Measurements from ENCODE around the gene CFAP74.
"Not testable (repeated sequence)": the region's sequence is repeated elsewhere in the genome, so short reads cannot be mapped to it uniquely, and the experiment has no call there.

The CFAP74 gene

DNA sequence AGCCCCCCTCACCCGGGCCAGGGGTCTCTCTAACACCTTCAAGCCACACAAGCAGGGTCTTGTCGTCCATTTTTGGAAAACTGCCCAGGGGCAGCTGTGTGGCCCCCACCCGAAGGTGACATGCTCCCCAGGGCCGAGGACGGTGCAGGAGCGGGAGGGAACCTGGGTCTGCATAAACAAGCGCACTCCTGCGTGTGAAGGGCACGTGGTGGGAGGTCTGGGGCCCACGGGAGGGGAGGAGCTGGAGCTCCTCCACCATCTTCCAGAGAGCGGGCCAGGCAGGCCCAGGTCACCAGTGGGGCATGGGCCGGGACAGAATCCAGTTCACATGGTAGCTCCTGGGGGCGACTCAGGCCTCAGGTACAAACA is 16.5 kb downstream of the CFAP74 start:
- no peak for DNase-seq (ENCODE audit: low read depth in 3 of 3, low spot score in 1 of 3)

DNA sequence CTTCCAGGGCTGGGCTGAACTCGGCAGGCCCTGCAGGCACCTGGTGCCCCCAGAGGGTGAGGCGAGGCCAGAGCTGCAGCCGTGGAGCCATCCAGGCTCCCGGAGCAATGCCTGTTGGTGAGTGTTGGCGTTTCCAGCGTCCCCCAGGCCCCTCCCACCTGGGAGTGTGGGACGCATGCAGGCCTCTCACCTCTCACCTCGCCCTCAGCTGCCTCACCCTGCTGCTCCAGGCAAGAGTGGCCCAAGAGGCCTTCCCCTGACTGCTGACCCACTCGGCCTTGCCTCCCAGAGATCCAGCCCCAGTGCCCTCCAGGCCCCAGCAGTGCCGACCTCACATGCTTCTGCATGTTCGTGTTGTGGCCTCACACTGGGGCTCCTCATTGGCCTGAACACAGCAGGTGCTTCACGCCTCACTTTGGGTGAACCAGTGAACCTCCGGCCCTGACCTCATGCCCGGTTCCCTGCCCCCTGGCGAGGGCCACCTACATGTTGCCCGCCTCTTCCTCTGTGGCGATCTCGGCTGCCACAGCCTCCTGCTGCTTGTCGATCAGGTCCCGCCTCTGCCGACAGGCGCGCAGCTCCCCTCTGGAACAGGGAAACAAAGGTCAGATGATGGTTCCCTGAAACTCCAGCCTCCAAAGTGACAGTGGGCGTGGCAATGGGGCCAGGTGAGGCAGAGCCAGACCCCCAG is 17.0 kb downstream of the CFAP74 start:
- DNase-seq (ENCODE audit: low read depth in 3 of 3, low spot score in 1 of 3), result no peak

DNA sequence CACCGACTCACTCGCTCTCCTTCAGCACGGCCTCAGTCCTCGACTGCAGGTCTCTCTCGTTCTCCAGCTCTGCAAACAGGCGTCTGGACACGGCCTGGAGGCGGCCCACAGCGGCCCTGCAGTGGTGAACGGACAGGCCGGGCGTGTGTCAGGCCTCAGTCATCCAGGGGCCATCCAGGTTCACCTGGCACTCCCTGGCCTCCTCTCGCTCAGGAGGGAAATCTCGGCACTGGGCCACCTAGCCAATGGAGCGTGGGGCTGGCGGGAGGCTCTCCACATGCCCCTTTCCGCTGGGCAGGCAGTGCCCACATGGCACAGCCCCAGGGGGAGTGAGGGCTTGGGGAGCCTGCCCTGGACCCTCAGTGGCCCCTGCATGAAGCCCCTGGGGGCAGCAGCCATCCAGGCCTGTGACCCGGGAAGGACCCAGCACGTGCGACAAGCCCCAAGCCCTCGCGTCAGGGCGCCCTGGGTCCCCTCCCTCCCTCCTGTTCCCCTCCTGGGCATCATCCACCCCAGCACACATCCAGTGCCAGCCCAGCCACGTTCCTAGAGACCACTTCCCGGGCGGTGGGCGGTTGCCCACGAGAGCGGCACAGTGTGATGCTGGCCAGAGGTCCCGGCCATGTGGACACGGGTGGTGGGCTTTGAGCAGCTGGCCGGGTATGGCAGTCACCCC is 18.1 kb downstream of the CFAP74 start:
- no peak for DNase-seq (ENCODE audit: low read depth in 3 of 3, low spot score in 1 of 3)

DNA sequence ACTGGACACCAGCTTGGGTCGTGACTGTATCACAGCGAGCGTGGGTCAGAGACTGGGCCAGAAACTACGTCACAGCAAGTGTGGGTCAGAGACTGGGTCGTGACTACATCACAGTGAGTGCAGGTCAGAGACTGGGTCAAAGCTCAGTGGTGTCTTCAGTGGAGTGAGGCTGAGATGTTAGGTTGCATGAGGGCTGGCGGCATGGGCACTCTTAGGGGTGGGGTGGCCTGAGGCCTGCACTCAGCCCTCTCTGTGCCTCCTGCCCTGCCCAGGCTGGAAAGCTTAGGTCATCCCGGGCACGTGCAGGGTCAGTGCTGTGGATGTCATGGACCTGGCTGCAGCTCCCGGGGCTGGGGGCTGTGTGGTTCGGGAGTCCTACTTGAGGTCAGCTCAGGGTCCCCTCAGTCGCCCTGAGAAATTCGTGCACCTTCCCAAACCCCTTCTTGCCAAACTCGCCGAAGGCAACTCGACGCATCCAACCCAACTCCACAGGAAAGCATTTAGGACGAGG is 19.0 kb downstream of the CFAP74 start:
- no peak for DNase-seq (ENCODE audit: low read depth in 3 of 3, low spot score in 1 of 3)

DNA sequence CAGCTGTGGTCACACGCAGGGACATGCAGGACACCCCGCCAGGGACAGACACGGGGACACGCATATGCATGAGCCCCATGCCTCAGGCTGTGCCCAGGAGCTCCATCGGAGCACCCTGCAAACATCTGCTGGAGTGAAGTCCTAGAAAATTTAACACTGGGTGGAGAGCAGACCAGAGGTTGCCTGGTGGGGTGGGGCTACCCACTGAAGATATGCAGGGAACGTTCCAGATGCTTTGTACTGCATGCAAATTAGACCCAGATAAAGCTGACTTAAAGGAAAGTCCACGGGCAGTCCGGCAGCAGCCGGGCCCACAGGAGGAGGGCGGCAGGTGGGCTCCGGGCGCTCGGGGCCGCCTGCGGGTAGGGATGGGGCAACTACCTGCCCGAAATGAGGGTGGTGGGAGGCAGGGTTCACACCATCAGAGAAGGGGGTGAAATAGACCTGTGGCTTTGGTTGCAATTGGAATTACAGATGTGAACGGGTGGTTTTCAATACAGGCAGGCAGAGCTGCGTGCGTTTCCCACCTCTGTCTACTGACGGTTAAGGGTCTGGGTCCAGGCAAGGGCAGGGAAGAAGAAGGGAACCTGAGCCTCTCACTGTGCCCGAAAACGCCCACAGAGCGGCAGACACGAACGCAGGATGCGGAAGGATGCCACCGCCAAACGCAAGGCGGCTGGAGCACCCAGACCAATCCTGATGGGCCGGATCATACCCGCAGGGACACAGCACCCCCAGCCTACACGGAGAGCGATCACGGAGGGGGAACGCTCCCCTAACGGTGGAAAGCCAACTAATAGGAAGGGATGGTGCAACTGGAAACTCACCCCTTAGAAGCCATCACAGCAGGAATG is 21.0 kb downstream of the CFAP74 start:
- DNase-seq (ENCODE audit: low read depth in 3 of 3, low spot score in 1 of 3), result no peak

DNA sequence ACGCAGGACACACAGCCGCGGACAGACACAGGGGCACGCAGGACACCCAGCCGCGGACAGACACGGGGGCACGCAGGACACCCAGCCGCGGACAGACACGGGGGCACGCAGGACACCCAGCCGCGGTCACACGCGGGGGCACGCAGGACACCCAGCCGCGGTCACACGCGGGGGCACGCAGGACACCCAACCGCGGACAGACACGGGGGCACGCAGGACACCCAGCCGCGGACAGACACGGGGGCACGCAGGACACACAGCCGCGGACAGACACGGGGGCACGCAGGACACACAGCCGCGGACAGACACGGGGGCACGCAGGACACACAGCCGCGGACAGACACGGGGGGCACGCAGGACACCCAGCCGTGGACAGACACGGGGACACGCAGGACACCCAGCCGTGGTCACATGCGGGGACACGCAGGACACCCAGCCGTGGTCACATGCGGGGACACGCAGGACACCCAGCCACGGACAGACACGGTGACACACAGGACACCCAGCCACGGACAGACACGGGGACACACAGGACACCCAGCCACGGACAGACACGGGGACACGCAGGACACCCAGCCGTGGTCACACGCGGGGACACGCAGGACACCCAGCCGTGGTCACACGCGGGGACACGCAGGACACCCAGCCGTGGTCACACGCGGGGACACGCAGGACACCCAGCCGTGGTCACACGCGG is 21.8 kb downstream of the CFAP74 start:
- not testable (repeated sequence) for DNase-seq (ENCODE audit: low read depth in 3 of 3, low spot score in 1 of 3)

DNA sequence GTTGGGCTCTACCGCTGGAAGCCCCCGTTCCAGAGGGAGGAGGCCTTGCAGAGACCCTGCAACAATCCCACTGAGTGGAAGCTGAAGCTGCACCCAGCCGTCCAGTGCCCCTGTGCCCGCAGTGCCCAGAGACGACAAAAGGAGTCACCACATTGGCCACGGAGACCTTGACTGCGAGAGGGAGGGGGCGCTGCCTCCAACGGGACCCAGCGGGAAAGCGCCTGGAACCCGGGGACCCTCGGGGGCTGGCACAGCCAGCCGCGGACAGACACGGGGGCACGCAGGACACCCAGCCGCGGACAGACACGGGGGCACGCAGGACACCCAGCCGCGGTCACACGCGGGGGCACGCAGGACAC is 22.5 kb downstream of the CFAP74 start:
- no peak for DNase-seq (ENCODE audit: low read depth in 3 of 3, low spot score in 1 of 3)

DNA sequence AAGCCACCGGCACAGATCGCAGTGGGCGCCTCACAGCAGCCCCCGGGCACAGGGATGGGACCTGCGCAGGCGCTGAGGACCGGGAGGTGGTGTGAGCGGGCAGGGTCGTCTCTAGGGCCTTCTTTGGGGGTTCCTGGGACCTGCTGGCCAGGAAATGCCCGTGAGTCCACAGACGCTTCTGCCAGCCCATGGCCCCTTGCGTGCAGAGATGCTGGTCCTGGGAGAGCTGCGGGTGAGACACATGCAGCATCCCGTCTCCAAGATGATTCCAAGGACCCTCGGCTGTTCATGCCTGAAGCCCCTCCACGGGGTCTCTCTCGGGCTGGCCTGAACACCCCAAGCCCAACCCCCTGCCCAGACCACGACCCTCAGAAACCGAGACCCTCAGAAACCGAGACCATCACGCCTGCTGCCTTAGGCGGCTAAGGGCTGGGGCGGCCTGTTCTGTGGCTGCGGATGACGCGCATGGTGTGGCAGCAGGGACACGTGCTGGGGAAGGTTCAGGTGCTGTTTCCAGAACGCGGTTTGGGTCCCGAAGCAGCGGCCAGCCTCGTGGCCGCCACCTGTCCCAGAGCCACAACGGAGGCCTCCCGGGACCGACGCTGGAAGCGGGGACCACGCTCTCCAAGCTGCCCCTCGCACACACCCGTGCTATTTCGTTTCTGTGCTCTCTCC is 23.0 kb downstream of the CFAP74 start:
- DNase-seq (ENCODE audit: low read depth in 3 of 3, low spot score in 1 of 3), result no peak

DNA sequence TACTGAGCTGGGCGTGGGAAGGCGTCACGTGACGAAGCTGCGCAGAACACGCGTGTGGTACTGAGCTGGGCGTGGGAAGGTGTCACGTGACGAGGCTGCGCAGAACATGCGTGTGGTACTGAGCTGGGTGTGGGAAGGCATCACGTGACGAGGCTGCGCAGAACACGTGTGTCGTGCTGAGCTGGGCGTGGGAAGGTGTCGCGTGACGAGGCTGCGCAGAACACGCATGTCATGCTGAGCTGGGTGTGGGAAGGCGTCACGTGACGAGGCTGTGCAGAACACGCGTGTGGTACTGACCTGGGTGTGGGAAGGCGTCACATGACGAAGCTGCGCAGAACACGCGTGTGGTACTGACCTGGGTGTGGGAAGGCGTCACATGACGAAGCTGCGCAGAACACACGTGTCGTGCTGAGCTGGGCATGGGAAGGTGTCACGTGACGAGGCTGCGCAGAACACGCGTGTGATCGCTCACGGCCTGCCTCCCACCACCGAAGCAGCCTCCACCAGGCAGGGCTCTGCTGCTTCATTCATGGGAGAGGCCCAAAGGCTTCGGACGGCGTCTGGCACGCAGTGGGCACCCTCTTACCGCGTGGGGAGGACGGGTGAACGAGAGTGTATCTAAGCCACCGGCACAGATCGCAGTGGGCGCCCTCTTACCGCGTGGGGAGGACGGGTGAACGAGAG is 24.0 kb downstream of the CFAP74 start:
- DNase-seq (ENCODE audit: low read depth in 3 of 3, low spot score in 1 of 3), result no peak

DNA sequence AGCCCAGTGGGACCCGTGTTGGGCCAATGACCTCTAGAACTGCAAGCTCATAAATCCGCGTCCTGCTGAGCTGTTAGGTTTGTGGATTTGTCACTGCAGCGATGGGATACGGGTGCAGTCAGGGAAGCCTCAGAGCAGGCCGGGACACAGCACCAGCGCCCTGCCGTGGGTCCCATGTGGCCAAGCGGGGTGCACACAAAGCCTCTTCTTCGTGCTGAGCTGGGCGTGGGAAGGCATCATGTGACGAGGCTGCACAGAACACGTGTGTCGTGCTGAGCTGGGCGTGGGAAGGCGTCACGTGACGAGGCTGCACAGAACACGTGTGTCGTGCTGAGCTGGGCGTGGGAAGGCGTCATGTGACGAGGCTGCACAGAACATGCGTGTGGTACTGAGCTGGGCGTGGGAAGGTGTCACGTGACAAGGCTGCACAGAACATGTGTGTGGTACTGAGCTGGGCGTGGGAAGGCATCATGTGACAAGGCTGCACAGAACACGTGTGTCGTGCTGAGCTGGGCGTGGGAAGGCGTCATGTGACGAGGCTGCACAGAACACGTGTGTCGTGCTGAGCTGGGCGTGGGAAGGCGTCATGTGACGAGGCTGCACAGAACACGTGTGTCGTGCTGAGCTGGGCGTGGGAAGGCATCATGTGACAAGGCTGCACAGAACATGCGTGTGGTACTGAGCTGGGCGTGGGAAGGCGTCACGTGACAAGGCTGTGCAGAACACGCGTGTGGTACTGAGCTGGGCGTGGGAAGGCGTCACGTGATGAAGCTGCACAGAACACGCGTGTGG is 24.7 kb downstream of the CFAP74 start:
- not testable (repeated sequence) for DNase-seq (ENCODE audit: low read depth in 3 of 3, low spot score in 1 of 3)

DNA sequence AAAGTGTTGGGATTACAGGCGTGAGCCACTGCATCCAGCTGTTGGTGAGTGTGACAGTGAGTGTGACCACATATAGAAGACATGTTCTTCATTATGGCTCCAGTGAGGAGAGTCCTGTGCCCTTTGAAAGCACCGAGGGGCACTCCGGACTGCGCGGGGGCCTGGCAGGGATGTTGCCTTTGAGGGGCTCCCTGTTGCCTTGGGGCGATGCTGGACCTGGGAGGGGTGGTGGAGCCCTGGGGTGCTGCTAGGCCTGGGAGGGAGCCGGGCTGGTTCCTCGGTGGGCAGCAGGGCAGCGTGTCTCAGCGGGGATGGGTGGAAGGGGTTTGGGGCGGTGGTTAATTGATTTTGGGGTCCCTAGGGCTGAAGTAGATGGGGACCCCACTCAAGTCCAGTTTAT is 25.5 kb downstream of the CFAP74 start:
- no peak for DNase-seq (ENCODE audit: low read depth in 3 of 3, low spot score in 1 of 3)

DNA sequence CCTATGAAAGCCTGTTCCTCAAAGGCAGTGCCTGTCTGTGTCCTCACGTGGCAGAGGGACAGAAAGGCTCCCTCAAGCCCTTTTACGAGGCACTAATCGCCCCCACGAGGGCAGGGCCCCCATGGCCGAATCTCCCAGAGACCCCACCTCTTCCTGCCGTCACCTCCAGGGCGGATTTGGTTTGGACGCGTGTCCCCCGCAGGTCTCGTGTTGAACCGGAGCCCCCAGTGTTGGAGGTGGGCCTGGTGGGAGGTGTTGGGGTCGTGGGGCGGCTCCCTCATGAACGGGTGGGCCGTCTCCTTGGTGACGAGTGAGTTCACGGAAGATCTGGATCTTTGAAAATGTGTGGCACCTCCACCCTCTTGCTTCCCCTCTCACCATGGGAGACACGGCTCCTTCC is 27.6 kb downstream of the CFAP74 start:
- no peak for DNase-seq (ENCODE audit: low read depth in 3 of 3, low spot score in 1 of 3)

DNA sequence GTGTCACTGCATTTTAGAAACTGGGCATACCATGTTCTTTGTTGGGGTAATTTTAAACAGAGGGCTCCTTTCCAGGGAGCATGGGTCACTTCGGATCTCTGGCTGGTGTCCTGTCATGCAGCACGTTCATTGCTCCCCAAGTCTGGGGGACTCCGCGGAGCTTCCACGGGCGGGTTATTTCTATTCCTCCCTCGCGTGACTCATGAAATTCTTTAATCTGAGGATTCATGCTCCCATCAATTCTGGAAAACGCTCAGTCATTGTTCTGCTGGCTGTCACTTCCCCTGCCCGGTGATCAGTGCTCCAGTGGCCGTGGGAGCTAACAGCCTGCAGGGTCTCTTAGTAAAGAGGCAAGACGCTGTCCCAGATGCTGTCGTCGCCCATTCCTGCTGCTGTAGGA is 28.1 kb downstream of the CFAP74 start:
- no peak for DNase-seq (ENCODE audit: low read depth in 3 of 3, low spot score in 1 of 3)

DNA sequence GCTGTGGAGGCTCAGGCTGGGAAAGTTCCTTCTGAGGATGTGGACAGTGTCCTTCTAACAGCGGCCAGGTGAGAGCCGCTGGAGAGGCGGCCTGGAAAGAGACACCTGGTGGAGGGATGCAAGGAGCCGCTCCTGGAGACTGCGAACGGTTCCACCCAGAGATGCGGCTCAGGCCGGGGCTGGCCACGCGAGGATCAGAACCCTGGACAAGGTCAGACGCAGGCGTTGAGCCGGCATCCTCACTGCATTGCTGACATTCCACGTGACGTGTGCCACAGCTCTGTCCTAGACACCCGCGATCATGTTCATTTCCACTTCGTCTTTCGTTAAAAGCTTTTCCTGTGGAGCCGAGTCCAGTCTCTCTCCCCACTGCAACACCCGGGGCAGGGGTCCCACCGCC is 28.8 kb downstream of the CFAP74 start:
- no peak for DNase-seq (ENCODE audit: low read depth in 3 of 3, low spot score in 1 of 3)

DNA sequence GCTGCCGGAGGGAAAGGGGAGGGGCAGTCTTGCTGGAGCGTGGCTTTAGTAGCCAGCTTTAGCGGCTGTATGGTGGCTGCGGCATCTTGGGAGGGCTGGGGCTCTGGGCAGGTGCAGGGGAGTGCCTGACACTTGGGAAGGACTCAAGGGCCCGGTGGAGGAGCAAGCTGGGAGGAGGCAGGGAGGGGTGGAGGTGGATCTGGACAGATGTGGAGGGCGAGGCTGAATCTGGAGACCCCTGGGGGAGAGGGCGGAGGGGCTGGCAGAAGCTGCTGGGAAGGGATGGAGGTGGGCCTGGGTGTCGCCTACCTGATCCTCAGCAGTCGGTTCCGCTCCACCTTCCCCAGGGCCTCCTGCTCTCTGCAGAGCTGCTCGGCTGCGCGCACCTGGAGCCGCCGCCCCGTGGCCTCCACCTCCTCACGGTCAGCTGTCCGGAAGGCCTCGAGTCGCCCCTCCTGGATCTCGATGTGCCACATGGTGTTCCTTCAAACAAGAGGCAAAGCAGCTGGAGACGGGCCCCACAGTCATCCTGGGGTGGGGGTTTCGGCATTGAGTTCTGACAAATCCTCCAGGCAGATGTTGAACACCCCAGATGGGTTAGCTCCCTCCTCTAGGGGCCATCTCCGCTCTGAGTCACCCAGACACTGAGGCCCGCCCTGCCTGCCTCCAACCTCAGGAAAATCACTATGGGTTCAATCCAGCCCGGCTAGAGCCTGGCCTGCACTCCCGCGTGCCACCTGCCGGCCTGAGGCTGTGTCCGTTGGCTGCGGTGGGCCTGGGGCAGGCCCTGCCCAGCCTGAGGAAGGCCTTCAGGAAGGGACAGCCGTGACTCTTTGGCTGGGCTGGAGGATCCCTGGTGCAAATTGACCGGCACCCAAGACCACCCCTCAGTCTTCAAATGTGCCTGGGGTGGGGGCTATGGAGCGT is 29.6 kb downstream of the CFAP74 start:
- no peak for DNase-seq (ENCODE audit: low read depth in 3 of 3, low spot score in 1 of 3)

DNA sequence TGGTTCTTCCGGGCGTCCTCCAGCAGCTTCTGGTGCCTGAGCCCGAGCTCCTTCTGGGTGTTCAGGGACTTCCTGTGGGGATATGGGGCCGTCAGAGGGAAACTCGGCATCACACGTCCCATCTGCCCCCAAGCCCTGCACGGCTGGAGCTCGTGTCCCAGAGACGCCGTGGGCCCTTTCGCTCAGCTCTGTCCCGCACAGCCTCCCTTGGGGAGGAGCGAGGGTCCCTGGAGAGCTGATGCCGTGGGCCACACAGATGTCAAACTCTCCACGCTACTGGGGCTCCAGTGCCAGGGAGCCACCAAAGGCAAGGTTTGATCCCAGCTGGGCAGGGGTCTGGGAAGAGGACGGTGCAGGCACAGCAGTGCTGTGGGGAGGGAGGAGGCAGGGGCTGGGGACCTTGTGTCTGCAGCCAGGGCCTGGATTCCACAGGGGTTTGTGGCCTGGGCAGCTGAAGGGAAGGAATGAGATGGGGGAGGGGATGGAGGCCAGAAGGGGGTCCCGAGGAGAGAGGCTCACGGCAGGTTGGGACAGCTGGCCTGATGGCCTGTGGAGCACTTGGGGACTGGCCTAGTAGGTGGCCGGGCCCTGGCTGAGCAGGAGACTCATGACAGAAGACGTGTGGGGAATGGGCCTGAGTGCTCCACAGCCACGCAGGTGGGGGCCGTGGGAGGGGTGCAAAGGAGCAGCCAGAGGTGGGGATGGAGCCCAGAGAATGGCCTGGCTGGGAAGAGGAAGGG is 30.4 kb downstream of the CFAP74 start:
- no peak for DNase-seq (ENCODE audit: low read depth in 3 of 3, low spot score in 1 of 3)

DNA sequence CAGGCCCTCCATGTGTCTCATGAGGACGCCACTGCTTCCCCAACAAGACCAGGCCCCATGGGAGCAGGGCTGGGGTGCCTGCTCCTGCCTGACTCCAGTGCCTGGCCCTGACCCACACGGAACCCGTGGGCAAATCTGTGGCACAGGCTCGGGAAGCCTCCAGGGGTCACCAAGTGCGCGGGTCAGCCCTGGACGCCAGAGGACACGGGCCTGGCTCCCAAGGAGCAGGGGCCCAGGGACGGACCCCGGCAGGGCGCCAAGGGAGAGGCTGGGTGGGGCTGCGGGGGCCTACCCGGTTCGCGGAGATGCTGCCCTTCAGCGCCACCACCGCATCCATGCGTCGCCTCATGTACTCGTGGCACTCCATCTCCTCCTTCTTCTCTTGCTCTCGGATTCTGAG is 31.9 kb downstream of the CFAP74 start:
- DNase-seq (ENCODE audit: low read depth in 3 of 3, low spot score in 1 of 3), result no peak

DNA sequence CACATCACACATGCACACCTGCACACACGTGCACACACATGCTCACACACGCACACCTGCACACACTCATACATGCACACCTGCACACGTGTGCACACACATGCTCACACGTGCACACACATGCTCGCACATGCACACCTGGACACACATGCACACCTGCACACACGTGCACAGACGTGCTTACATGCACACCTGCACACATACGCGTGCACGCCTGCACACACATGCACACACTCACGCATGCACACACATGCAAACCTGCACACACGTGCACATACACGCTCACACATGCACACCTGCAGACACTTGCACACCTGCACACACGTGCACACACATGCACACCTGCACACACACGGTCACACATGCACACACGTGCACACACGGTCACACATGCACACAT is 32.6 kb downstream of the CFAP74 start:
- no peak for DNase-seq (ENCODE audit: low read depth in 3 of 3, low spot score in 1 of 3)

Measured in stimulated activated CD4-positive, alpha-beta T cell treated with anti-CD3 and anti-CD28 coated beads, TNF-alpha, amount 100 ng/mL, for 1 hour (primary cell).